ENCODE data around the gene TOM1L2. TPM values are rescaled to one million over a fixed set of nuclear protein-coding genes. Genes with fewer than 3 reads are reported as not detected.

The TOM1L2 gene
- total RNA-seq, 1 experiment from 2014 or later, result 24.1 TPM

GRCh38 chr17:17795946-17796786 lies 176.0 kb downstream of the TOM1L2 start:
- no peak for ATAC-seq
- RAD21 ChIA-PET (ENCODE audit: low non-redundant PET in 1 of 2, low total read pairs in 2 of 2, uncharacterized antibody in 2 of 2, unreplicated experiment in 2 of 2), result no interaction called here
- intact Hi-C loops (cut with micrococcal nuclease), result no loop called here
- DNase-seq (ENCODE audit: low read depth, low spot score), result no peak
- Histone ChIP-seq H3K4me2 (ENCODE audit: low read length) (no peak overlapping the region), H3K36me3 (ENCODE audit: control insufficient read depth in 1 of 2, insufficient read depth in 2 of 2, low read length in 2 of 2) (peaks cover 0 to 3% of the 10 kb centered on the region in 2 experiments; a peak in 2 of 4 replicates), H3K9ac (ENCODE audit: low read length) (no peak overlapping the region), H3K4me1 (ENCODE audit: control insufficient read depth in 1 of 2, insufficient read depth in 2 of 2, low read length in 2 of 2) (no peaks in the 10 kb centered on the region), H3K4me3 (replicated peaks in 1 of 2; ENCODE audit: low read depth in 1 of 2, low read length in 2 of 2) (no peak overlapping the region), H3K79me2 (ENCODE audit: insufficient read depth, low read length) (peaks cover 6% of the 10 kb centered on the region; the same call in 1 of the 2 replicates), H3K9me3 (ENCODE audit: control insufficient read depth in 1 of 2, insufficient read depth in 1 of 2, low read depth in 1 of 2, low read length in 2 of 2) (no peaks in the 10 kb centered on the region), H3K27me3 (ENCODE audit: insufficient read depth, low read length) (no peaks in the 10 kb centered on the region), H3K9me2 (ENCODE audit: insufficient read depth) (no peaks in the 10 kb centered on the region), H4K20me1 (ENCODE audit: insufficient read depth) (no peaks in the 10 kb centered on the region), H2AFZ (ENCODE audit: low read depth, low read length, poor library complexity, severe bottlenecking) (no peak overlapping the region), H3K27ac (ENCODE audit: low read depth, low read length) (no peak overlapping the region)
- POLR2A ChIA-PET, result no interaction called here
- CTCF ChIA-PET, result no interaction called here
- TF ChIP-seq SP1 (IDR thresholded peaks at IDR 0.05; ENCODE audit: low read depth) (no peak), EZH2 (IDR thresholded peaks at IDR 0.05) (no peak), CEBPB (IDR thresholded peaks at IDR 0.05; ENCODE audit: low read depth) (no peak)
- BruUV-seq (replicated peaks), result no TSS peak

GRCh38 chr17:17795296-17795695 lies 176.9 kb downstream of the TOM1L2 start:
- RAD21 ChIA-PET (ENCODE audit: low non-redundant PET in 1 of 2, low total read pairs in 2 of 2, uncharacterized antibody in 2 of 2, unreplicated experiment in 2 of 2), result no interaction called here
- Histone ChIP-seq H4K20me1 (ENCODE audit: insufficient read depth) (no peaks in the 10 kb centered on the region), H3K27ac (ENCODE audit: low read depth, low read length) (no peak overlapping the region), H3K79me2 (ENCODE audit: insufficient read depth, low read length) (peaks cover 10% of the 10 kb centered on the region; the same call in 1 of the 2 replicates), H3K27me3 (ENCODE audit: insufficient read depth, low read length) (no peaks in the 10 kb centered on the region), H3K4me1 (ENCODE audit: control insufficient read depth in 1 of 2, insufficient read depth in 2 of 2, low read length in 2 of 2) (no peaks in the 10 kb centered on the region), H3K9me3 (ENCODE audit: control insufficient read depth in 1 of 2, insufficient read depth in 1 of 2, low read depth in 1 of 2, low read length in 2 of 2) (no peaks in the 10 kb centered on the region), H3K36me3 (ENCODE audit: control insufficient read depth in 1 of 2, insufficient read depth in 2 of 2, low read length in 2 of 2) (peaks cover 0 to 3% of the 10 kb centered on the region in 2 experiments; a peak in 2 of 4 replicates), H3K9me2 (ENCODE audit: insufficient read depth) (no peaks in the 10 kb centered on the region), H3K4me2 (ENCODE audit: low read length) (no peak overlapping the region), H3K9ac (ENCODE audit: low read length) (no peak overlapping the region), H3K4me3 (replicated peaks in 1 of 2; ENCODE audit: low read depth in 1 of 2, low read length in 2 of 2) (no peak overlapping the region), H2AFZ (ENCODE audit: low read depth, low read length, poor library complexity, severe bottlenecking) (no peak overlapping the region)
- ATAC-seq, result no peak
- CTCF ChIA-PET, result no interaction called here
- intact Hi-C loops (cut with micrococcal nuclease), result no loop called here
- TF ChIP-seq POLR2AphosphoS5 (IDR thresholded peaks at IDR 0.05; ENCODE audit: low read depth, low read length) (no peak), FOSL1 (IDR thresholded peaks at IDR 0.05; ENCODE audit: low read depth) (no peak), ZFX (IDR thresholded peaks at IDR 0.05) (no peak), YY1 (IDR thresholded peaks at IDR 0.05; ENCODE audit: extremely low read depth, insufficient replicate concordance, low read depth, low read length) (no peak), CBX3 (IDR thresholded peaks at IDR 0.05; ENCODE audit: low read depth) (no peak), RAD21 (IDR thresholded peaks at IDR 0.05; ENCODE audit: low read depth) (no peak), SRF (IDR thresholded peaks at IDR 0.05; ENCODE audit: low read depth) (no peak), ATF3 (IDR thresholded peaks at IDR 0.05) (no peak), SP1 (IDR thresholded peaks at IDR 0.05; ENCODE audit: low read depth) (no peak), ELF1 (IDR thresholded peaks at IDR 0.05; ENCODE audit: borderline replicate concordance, low read depth) (no peak)
- POLR2A ChIA-PET, result no interaction called here
- no peak for DNase-seq (ENCODE audit: low read depth, low spot score)
- TSS peak; percentile 9 for BruUV-seq (replicated peaks)
